Loucy (cell line): ENCODE data around the gene TRIO.

Source experiments
- H2AFZ ChIP-seq: fragments of 200-600 bp; sonication (generic); 2 replicates; pipeline ENCODE4 v1.6.0; 2016; ENCODE audit warnings: antibody characterized with exemption, mild to moderate bottlenecking, low read length, moderate library complexity
- H3F3A ChIP-seq: fragments of 200-600 bp; 2 replicates; pipeline ENCODE4 v1.6.0; 2016; ENCODE audit warnings: antibody characterized with exemption, low read depth, mild to moderate bottlenecking
- H3K27me3 ChIP-seq: fragments of 200-600 bp; sonication (generic); 2 replicates; pipeline ENCODE4 v1.6.1; 2014; ENCODE audit warnings: low read length, mild to moderate bottlenecking; ENCODE audit not compliant: insufficient read depth, poor library complexity, severe bottlenecking
- H3K36me3 ChIP-seq: fragments of 200-600 bp; sonication (generic); 2 replicates; pipeline ENCODE4 v1.6.1; 2016; ENCODE audit warnings: low read length; ENCODE audit not compliant: insufficient read depth
- H3K4me1 ChIP-seq: fragments of 200-600 bp; sonication (generic); 2 replicates; pipeline ENCODE4 v1.5.1; 2014; ENCODE audit warnings: low read length, mild to moderate bottlenecking; ENCODE audit not compliant: insufficient read depth, poor library complexity, severe bottlenecking
- H3K4me2 ChIP-seq: fragments of 200-600 bp; sonication (generic); 2 replicates; pipeline ENCODE4 v1.6.0; 2014; ENCODE audit warnings: antibody characterized with exemption, low read length, low read depth, mild to moderate bottlenecking; ENCODE audit not compliant: poor library complexity, severe bottlenecking
- H3K4me3 ChIP-seq: fragments of 200-600 bp; sonication (generic); 2 replicates; pipeline ENCODE4 v1.5.1; 2014; ENCODE audit warnings: low read length, mild to moderate bottlenecking, mixed read lengths; ENCODE audit not compliant: poor library complexity, severe bottlenecking
- H3K79me2 ChIP-seq: fragments of 200-600 bp; sonication (generic); 2 replicates; pipeline ENCODE4 v1.6.1; 2014; ENCODE audit warnings: low read length; ENCODE audit not compliant: insufficient read depth
- H3K9ac ChIP-seq: fragments of 200-600 bp; sonication (generic); 2 replicates; pipeline ENCODE4 v1.6.0; 2014; ENCODE audit warnings: mild to moderate bottlenecking, low read depth, low read length, moderate library complexity; ENCODE audit not compliant: poor library complexity, severe bottlenecking
- H3K9me2 ChIP-seq: fragments of 200-600 bp; sonication (generic); replicated peaks from 2 replicates; pipeline ENCODE4 v1.6.1; 2016; ENCODE audit warnings: low read depth, low read length, mixed read lengths
- H3K9me3 ChIP-seq: fragments of 200-600 bp; sonication (generic); 2 replicates; pipeline ENCODE4 v1.6.1; 2014; ENCODE audit warnings: mild to moderate bottlenecking, antibody characterized with exemption, low read length, low read depth; ENCODE audit not compliant: insufficient read depth
- H4K20me1 ChIP-seq: fragments of 200-600 bp; sonication (generic); 2 replicates; pipeline ENCODE4 v1.6.0; 2014; ENCODE audit warnings: antibody characterized with exemption, low read length, mild to moderate bottlenecking; ENCODE audit not compliant: insufficient read depth, poor library complexity, severe bottlenecking
- CTCF ChIP-seq: fragments of 200-600 bp; sonication (generic); conservative IDR thresholded peaks from 2 replicates; pipeline ENCODE4 v1.5.1; 2014; ENCODE audit warnings: mild to moderate bottlenecking, antibody characterized with exemption, low read length
- EZH2phosphoT487 ChIP-seq: fragments of 200-600 bp; IDR thresholded peaks from 2 replicates; pipeline ENCODE4 v1.6.1; 2018; ENCODE audit warnings: antibody characterized with exemption, mild to moderate bottlenecking, moderate library complexity, borderline replicate concordance

TRIO gene

GRCh38 chr5:14436801-14437542 lies 293.8 kb downstream of the TRIO start:
- Histone ChIP-seq H3F3A (no peaks in the 10 kb centered on the region), H3K9me3 (no peaks in the 10 kb centered on the region; the same call in 1 of the 2 replicates)

DNA sequence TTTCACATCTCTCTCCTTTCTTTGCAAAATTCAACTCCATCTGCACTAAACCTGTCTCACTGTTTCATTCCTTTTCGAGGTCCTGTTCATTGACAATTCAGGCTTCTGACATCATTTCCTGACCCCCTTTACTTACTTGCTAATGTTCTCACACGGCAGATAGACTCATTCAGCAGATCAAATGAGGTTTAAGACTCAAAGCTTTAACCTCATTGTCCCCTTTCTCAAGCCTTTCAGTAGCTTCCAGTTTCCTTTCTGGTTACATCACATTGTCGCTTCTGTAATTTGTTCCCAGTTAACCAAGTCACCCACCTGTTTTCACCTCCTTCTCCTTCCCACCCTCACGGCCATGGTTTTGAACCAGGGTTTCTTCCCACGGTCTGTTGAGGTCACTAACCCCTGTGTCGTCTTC lies 295.1 kb downstream of the TRIO start:
- Histone ChIP-seq H3K79me2 (no peaks in the 10 kb centered on the region), H3K9ac (no peak overlapping the region), H4K20me1 (no peaks in the 10 kb centered on the region), H3K9me2 (no peaks in the 10 kb centered on the region), H3K4me1 (no peaks in the 10 kb centered on the region), H3K27me3 (no peaks in the 10 kb centered on the region), H2AFZ (no peak overlapping the region), H3K36me3 (peaks cover 24% of the 10 kb centered on the region), H3K4me2 (no peak overlapping the region), H3F3A (no peaks in the 10 kb centered on the region), H3K9me3 (no peaks in the 10 kb centered on the region; the same call in 1 of the 2 replicates), H3K4me3 (no peak overlapping the region)
- TF ChIP-seq CTCF (no peak), EZH2phosphoT487 (no peak)

More at GRCh38 chr5:14436801-14437542, 293.8 kb downstream of the TRIO start:
- Histone ChIP-seq H3K36me3 (peaks cover 21% of the 10 kb centered on the region), H3K4me2 (no peak overlapping the region), H2AFZ (no peak overlapping the region), H3K9me2 (no peaks in the 10 kb centered on the region), H3K27me3 (no peaks in the 10 kb centered on the region), H4K20me1 (no peaks in the 10 kb centered on the region), H3K4me1 (no peaks in the 10 kb centered on the region), H3K9ac (no peak overlapping the region), H3K4me3 (no peak overlapping the region), H3K79me2 (no peaks in the 10 kb centered on the region)
- TF ChIP-seq EZH2phosphoT487 (no peak), CTCF (no peak)

GRCh38 chr5:14439087-14439871 lies 296.1 kb downstream of the TRIO start:
- H3K4me3 ChIP-seq: no peak overlapping the region
- H3K79me2 ChIP-seq: no peaks in the 10 kb centered on the region
- H2AFZ ChIP-seq: no peak overlapping the region
- H3K9me2 ChIP-seq: no peaks in the 10 kb centered on the region
- peaks cover 24% of the 10 kb centered on the region for H3K36me3 ChIP-seq
- H3F3A ChIP-seq: no peaks in the 10 kb centered on the region
- H3K9me3 ChIP-seq: no peaks in the 10 kb centered on the region; the same call in 1 of the 2 replicates
- H3K4me1 ChIP-seq: no peaks in the 10 kb centered on the region
- no peaks in the 10 kb centered on the region for H3K27me3 ChIP-seq
- no peak overlapping the region for H3K9ac ChIP-seq
- no peaks in the 10 kb centered on the region for H4K20me1 ChIP-seq
- H3K4me2 ChIP-seq: no peak overlapping the region
- no peak for TF ChIP-seq CTCF
- TF ChIP-seq EZH2phosphoT487: no peak
